Esophagus muscularis mucosa (tissue), 3 donors: ENCODE measurements around the gene MERTK.

Experiments used
- POLR2A ChIP-seq: fragments of 450-650 bp; IDR thresholded peaks from one replicate; pipeline ENCODE4 v1.6.1; 2017; ENCODE audit warnings: antibody characterized with exemption, moderate library complexity, mild to moderate bottlenecking, low read depth
- POLR2AphosphoS5 ChIP-seq, 2 donors: sonication (generic); formaldehyde crosslinking; IDR thresholded peaks; one replicate each; pipeline ENCODE4 v1.6.1; 2017; ENCODE audit warnings: antibody characterized with exemption in 2 of 2
- TF ChIP-seq, protein P1 (sequence below), 3 experiments: fragments of 200-600 bp in 2 of 3; fragments of 450-650 bp in 1 of 3; sonication (generic) in 2 of 3; IDR thresholded peaks; one replicate each; pipeline ENCODE4 v1.5.1; 2017 to 2019; ENCODE audit warnings: antibody characterized with exemption in 3 of 3, mild to moderate bottlenecking in 2 of 3, moderate library complexity in 1 of 3

DNA sequence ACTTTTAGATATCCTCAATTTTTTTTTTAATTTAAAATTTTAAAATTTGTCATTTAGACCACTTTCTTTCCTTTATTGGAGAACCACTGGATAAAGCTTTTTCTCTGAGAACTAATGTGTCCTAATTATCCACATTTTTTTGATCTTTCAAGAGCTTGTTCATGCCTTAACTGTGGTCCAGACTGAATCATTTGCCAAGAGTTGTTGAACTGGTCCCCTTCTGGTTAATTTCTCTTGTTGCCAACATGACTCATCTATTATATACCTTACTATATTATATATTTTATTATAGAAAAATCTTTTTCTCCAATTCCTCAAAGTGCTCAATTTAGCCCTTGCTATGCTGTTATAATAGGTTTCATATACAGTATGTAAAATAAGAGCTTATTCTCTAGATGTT, 103.5 kb downstream of the MERTK start:
- TF ChIP-seq, protein P1, sequence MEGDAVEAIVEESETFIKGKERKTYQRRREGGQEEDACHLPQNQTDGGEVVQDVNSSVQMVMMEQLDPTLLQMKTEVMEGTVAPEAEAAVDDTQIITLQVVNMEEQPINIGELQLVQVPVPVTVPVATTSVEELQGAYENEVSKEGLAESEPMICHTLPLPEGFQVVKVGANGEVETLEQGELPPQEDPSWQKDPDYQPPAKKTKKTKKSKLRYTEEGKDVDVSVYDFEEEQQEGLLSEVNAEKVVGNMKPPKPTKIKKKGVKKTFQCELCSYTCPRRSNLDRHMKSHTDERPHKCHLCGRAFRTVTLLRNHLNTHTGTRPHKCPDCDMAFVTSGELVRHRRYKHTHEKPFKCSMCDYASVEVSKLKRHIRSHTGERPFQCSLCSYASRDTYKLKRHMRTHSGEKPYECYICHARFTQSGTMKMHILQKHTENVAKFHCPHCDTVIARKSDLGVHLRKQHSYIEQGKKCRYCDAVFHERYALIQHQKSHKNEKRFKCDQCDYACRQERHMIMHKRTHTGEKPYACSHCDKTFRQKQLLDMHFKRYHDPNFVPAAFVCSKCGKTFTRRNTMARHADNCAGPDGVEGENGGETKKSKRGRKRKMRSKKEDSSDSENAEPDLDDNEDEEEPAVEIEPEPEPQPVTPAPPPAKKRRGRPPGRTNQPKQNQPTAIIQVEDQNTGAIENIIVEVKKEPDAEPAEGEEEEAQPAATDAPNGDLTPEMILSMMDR (IDR thresholded peaks at IDR 0.05) = no peak
- TF ChIP-seq POLR2A (no peak), POLR2AphosphoS5 (IDR thresholded peaks at IDR 0.05) (no peak)
